Body of pancreas (tissue), 4 donors: ENCODE measurements around the gene PLXNB1.

Source experiments
- POLR2A ChIP-seq, 3 donors: fragments of 450-650 bp; IDR thresholded peaks; one replicate each; pipeline ENCODE4 v1.6.1; 2016; ENCODE audit warnings: antibody characterized with exemption in 3 of 3, mild to moderate bottlenecking in 2 of 3
- TF ChIP-seq, protein P1 (sequence below), 7 experiments: fragments of 450-650 bp in 4 of 7; fragments of 200-600 bp in 3 of 7; sonication (generic) in 3 of 7; IDR thresholded peaks; one replicate each; pipeline ENCODE4 v1.5.1; 2016 to 2019; ENCODE audit warnings: antibody characterized with exemption in 7 of 7

DNA sequence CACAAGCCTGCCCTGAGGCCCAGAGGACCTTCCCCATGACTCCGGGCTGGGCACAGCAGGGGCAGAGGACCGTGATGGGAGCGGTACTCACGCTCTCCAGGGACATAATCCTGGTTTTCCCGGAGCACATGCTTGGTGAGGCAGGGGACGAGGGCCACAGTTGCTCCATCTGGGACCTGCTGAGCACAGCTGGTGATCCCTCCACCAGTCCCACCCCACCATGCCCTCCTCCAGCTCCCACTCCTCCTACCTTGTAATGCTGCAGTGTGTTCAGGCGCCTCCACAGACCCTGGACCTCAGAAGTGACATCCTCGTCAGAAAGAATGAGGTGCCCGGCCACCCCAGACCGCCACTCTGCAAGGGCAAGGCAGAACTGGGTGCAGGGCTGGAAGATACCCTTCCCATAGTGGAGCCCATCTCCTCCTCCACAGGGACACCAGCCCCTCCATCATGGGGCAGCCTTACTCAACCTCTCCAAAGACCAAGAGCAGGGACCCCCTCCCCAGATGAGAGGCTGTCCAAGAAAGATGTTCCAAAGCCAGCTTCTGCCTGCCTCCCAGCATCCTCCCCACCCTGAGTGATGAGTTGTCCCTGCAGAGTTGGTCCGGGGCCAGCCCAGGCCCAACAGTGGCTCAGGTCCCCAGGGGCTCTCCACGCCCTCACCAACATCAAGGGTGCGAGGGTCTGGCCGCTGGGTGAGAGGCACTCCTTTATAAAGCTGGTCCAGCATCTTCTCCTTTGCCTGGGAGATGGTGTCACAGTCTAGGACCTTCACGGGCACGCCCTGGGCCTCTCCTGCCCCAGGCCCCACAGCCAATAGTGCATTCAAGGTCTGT, 19.5 kb downstream of the PLXNB1 start:
- TF ChIP-seq POLR2A (IDR thresholded peaks at IDR 0.05), result no peak
- TF ChIP-seq, protein P1, sequence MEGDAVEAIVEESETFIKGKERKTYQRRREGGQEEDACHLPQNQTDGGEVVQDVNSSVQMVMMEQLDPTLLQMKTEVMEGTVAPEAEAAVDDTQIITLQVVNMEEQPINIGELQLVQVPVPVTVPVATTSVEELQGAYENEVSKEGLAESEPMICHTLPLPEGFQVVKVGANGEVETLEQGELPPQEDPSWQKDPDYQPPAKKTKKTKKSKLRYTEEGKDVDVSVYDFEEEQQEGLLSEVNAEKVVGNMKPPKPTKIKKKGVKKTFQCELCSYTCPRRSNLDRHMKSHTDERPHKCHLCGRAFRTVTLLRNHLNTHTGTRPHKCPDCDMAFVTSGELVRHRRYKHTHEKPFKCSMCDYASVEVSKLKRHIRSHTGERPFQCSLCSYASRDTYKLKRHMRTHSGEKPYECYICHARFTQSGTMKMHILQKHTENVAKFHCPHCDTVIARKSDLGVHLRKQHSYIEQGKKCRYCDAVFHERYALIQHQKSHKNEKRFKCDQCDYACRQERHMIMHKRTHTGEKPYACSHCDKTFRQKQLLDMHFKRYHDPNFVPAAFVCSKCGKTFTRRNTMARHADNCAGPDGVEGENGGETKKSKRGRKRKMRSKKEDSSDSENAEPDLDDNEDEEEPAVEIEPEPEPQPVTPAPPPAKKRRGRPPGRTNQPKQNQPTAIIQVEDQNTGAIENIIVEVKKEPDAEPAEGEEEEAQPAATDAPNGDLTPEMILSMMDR (IDR thresholded peaks at IDR 0.05), result no peak
